Bone marrow (tissue), 2 donors: ENCODE measurements around the gene RSU1.

ENCODE experiments used
- DNase-seq, 2 donors: peaks; one replicate each; lab custom pipeline; 2025; lab: John Stamatoyannopoulos, UW

RSU1 gene

DNA sequence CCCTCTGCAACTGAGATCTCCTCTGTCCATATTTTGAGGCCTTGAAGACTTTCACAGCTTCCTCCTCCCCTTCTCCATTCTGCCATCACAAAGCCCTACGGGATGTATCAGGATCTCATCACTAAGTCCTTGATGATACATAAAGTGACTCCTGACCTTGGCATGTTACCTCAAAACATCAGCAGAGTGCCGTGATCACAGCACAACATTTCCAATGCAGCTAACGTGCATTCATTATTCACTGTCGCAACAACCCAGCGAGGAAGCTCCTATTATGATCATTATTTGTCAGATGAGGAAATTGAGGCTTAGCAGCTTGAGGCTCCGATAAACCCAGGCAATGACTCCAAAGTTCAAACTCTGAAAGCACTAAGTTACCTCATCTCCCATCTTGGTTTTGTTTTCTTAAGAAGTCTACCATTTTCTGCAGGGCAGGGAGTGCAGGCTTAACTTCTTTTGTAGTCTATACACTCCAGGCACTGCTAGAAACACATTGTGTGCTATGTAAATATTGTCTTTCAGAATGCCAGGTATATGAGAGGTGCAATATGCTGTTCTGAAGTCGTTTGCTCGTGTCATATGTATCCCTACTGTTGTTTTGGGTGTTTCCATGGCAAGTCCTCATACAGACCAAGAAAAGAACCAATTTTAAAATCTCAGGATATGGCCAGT, 215.0 kb downstream of the RSU1 start:
- DNase-seq: no peak

DNA sequence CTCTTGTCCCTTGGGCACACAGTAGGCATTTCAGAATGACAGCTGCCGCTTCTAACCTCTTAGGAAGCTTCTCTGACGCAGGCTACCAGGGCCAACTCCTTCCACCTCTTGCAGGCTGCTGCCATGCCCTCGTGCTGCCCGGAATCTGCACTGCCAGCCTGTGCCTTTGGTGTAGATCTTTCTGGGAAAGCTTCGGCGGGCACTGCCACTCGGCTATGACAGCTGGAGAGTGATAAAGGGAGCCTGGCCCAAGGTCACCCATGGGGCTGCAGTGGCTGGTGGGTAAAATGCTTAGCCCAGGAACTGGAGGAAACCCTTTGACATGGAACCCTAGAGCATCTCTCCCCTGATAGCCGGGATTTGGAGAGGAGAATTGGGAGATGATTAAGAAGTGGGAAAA, 217.6 kb downstream of the RSU1 start:
- no peak for DNase-seq

- DNase-seq: no peak
Measured at GRCh38 chr10:16597656-16598055, 219.6 kb downstream of the RSU1 start.

- DNase-seq: no peak
Measured at GRCh38 chr10:16592378-16592777, 224.8 kb downstream of the RSU1 start.

GRCh38 chr10:16586358-16587138, 230.7 kb downstream of the RSU1 start:
- no peak for DNase-seq

DNA sequence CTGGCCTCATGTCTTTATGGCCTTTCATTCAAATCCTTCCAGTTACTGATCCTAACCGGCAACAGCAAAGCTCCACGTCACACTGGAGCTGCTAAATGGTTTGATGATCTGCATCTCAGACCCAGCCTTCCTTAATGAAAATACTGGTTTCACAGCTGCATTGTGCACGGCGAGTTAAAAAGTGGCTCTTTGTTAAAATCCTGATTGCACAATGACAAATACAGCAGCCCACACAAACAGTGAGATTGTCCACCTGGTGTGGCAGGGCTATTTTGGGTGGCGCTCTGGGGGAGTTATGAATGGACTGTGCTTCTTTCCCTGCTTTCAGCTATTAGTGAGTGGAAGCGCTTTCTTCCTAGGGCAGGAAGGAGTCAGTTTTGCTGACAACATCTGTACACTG, 232.1 kb downstream of the RSU1 start:
- no peak for DNase-seq

DNA sequence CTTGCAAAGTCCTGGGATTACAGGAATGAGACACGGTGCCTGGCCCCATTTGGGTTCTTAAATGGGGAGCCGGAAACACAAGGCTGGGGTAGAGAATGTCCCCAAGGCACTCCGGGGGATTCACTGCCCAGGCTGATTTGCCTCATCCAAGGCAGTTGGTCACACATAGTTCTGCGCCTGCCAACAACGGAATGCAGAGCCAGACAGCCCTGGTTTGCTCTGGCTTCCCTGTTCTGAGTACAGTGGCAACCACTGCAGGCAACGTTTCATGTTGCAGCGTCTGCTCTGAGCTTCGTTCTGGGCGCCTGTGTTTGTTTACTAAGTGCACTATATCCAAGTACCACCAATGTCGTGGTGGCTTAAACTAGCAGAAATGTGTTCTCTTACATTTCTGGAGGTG, 233.8 kb downstream of the RSU1 start:
- no peak for DNase-seq

GRCh38 chr10:16581202-16581601, 236.0 kb downstream of the RSU1 start:
- peak in 1 of 2 donors; percentile 33 for DNase-seq

GRCh38 chr10:16570731-16571130, 246.5 kb downstream of the RSU1 start:
- no peak for DNase-seq

DNA sequence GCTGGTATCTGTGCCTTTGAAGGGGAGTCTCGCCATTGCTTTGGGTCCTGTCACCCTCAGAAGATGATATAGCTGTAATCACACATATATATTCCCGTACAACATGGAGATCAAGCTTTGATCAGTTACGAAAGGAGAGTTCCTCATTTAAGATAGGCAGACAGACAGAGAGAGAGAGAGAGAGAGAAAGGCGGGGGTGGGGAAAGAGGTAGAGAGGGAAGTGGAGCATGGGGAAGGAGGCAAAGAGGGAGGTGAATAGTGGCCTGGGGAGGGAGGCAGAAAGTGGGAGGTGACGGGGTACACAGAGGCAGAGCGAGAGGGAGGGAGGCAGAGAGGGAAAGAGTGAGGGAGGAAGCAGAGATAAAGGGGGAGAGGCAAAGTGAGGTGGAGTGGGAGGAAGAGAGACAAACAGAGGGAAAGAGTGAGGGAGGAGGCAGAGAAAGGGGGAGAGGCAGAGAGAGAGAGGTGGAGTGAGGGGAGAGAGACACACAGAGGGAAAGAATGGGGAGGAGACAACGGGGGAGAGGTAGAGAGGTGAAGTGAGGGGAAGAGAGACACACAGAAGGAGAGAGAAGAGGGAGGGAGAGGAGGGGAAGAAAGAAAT, 250.9 kb downstream of the RSU1 start:
- no peak for DNase-seq

GRCh38 chr10:16565604-16566003, 251.6 kb downstream of the RSU1 start:
- no peak for DNase-seq

- DNase-seq: no peak
Measured at GRCh38 chr10:16562891-16563290, 254.3 kb downstream of the RSU1 start.

DNA sequence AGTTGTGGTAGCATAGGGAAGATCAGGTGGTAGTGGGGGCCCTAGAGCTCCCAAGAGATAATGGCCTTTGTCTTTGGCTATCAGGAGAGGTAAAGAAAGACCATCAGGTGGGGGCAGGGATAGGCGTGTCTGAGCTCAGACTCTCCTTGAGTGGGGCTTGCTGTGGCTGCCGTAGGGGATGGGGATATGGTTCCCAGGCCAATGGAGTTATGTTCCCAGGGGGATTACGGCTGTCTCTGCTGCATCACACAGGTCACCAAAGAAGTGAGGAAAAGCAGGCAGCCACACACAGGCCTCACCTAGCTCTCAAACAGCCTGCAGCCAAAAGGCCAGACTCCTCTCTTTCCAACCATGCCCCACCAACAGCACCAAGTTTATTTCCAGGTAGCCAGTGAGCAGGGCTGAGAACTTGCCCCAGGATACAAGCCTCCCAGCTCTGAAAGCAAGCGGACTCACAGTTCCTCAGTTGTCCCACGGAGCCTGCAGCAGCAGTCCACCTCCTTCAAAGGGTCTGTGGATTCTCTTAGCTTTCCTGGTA, 257.9 kb downstream of the RSU1 start:
- DNase-seq: no peak

GRCh38 chr10:16547973-16548372, 269.3 kb downstream of the RSU1 start:
- DNase-seq: no peak

DNA sequence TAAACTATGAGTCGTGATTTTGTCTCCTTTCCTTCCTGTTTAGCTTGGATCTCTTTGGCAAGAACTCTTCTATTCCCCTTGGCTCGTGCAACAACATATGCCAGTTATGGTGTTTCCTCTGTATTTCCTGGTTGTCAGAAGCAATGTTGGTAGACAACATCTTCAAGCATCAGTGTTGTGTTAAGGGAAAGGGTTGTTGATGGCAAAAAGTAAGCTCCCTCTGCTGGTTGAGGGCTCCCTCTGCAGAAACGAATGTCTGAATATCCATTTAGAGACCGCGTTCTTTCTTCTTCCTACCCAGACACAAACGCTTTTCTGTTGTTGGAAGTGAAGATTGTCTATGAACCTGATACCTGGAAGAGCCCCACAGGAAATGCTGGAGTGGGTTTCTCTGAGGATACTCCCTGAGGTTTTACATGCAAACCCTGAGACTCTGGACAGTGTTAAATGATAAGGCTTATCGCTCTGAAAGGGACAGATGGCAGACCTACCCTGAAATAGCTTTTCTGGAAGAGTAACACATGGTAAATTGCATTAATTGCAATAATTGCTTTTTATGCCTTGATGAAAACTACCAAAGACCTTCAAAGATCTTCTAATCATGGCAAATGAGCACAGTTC, 272.0 kb downstream of the RSU1 start:
- DNase-seq: no peak

DNA sequence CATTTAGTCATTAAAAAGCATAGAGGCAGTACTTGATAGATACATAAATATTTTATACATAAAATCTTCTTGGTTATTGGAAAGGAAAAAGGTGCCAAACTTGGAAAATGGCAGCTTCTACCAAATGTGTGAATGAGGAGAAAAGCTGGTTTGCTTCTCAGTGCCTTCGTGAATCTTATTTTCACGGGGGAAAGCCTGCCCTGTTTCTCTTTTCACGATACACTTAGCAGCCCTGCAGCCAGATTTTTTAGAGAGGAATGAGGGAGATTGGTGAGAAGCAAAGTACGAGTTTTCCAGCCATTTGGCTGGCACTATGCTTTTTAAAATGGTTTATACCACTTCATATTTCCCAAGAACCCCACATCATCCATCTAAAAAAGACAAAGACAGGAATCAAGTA, 272.6 kb downstream of the RSU1 start:
- no peak for DNase-seq

DNA sequence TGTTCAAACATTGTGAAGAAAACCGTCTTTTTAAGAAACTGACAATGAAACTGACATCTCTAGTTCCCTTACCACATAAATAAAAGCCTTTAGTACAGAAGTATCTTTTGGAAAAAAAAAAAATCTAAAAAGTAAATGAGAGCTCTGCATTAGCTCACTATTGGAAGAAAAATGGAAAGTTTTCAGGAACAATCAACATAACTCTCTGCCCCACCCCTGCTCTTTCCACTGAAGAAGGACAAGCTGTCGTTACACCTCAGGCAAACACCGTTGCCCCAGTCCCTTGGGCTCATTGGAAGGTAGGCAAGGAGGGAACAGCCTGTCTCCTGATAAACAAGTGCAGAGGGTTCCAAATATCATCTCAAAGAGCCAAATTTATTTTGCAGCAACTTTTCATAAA, 273.1 kb downstream of the RSU1 start:
- no peak for DNase-seq
